ENCODE measurements around the gene MCTP2.
"Not testable (repeated sequence)": the region's sequence is repeated elsewhere in the genome, so short reads cannot be mapped to it uniquely, and the experiment has no call there.

Gene MCTP2

DNA sequence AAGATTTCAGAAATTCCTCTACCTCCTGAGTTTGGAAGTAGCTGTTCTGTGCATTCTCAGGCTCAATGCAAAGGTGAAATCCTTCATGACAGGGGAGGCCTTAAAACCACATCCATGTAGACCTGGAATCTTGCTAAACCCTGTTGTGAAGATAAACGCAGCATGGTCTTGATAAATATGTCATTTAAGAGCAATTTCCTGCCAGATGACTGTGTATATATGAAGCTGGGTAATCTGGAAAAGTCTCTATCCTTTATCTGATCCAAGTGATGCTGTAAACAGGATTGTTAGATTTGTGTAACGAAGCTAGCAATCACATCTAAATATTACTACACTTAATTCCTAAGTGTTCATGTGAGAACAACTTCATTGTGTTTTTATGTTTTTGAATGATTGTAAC lies 9.1 kb downstream of the MCTP2 start:
- Mint-ChIP-seq H3K9me3 (no peaks in the 10 kb centered on the region), H3K4me1 (ENCODE audit: low read depth) (peaks cover 23% of the 10 kb centered on the region), H3K27me3 (peaks cover 10% of the 10 kb centered on the region)

GRCh38 chr15:94242257-94242656 lies 10.9 kb downstream of the MCTP2 start:
- H3K36me3 Mint-ChIP-seq (ENCODE audit: low read depth): no peaks in the 10 kb centered on the region
- peaks cover 7% of the 10 kb centered on the region for H3K4me1 Mint-ChIP-seq (ENCODE audit: low read depth)
- no peaks in the 10 kb centered on the region for H3K9me3 Mint-ChIP-seq
- no peak overlapping the region for H3K4me3 Mint-ChIP-seq
- H3K27me3 Mint-ChIP-seq: peaks cover 3% of the 10 kb centered on the region
- no peak overlapping the region for H3K27ac Mint-ChIP-seq
- intact Hi-C loops (cut with micrococcal nuclease): no loop called here

More for the DNA sequence above, 9.1 kb downstream of the MCTP2 start:
- H3K4me3 Mint-ChIP-seq: no peak overlapping the region
- H3K27ac Mint-ChIP-seq: no peak overlapping the region
- H3K36me3 Mint-ChIP-seq (ENCODE audit: low read depth): no peaks in the 10 kb centered on the region
- intact Hi-C loops (cut with micrococcal nuclease): no loop called here

DNA sequence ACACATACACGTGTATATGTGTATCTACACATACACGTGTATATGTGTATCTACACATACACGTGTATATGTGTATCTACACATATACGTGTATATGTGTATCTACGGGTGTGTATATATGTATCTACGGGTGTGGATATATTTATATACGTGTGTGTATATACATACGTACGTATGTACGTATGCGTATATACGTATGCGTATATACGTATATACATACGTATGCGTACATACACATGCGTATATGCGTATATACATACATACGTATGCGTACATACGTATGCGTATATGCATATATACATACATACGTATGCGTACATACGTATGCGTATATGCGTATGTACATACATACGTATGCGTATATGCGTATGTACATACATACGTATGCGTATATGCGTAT lies 11.6 kb downstream of the MCTP2 start:
- H3K27ac Mint-ChIP-seq; H3K4me3 Mint-ChIP-seq; H3K9me3 Mint-ChIP-seq; H3K4me1 Mint-ChIP-seq (ENCODE audit: low read depth); intact Hi-C loops (cut with micrococcal nuclease); H3K27me3 Mint-ChIP-seq; H3K36me3 Mint-ChIP-seq (ENCODE audit: low read depth): not testable (repeated sequence)

GRCh38 chr15:94243418-94243817 lies 12.1 kb downstream of the MCTP2 start:
- no peak overlapping the region for H3K27ac Mint-ChIP-seq
- H3K36me3 Mint-ChIP-seq (ENCODE audit: low read depth): no peaks in the 10 kb centered on the region
- H3K4me3 Mint-ChIP-seq: no peak overlapping the region
- H3K4me1 Mint-ChIP-seq (ENCODE audit: low read depth): peaks cover 6% of the 10 kb centered on the region
- no peaks in the 10 kb centered on the region for H3K9me3 Mint-ChIP-seq
- intact Hi-C loops (cut with micrococcal nuclease): no loop called here
- no peaks in the 10 kb centered on the region for H3K27me3 Mint-ChIP-seq

DNA sequence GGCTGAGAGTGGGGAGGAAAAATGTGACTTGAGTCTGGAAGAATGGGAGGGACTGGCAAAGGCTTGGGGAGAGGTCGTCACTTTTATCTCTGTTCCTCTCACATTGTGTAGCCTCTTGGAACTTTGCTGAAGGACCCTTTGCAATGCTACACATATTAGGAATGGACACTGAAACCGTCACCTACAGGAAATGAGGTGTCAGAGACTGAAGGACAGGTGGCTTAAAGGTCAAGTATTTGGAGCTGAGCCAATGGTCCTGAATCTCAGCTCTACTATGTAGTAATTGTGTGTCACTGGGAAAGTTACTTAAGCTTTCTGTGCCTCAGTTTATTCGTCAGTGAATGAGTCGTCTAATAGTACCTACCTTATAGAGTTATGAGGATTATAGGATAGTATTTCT lies 14.7 kb downstream of the MCTP2 start:
- Mint-ChIP-seq H3K4me1 (ENCODE audit: low read depth) (no peaks in the 10 kb centered on the region), H3K27me3 (no peaks in the 10 kb centered on the region), H3K27ac (no peak overlapping the region), H3K9me3 (no peaks in the 10 kb centered on the region), H3K36me3 (ENCODE audit: low read depth) (no peaks in the 10 kb centered on the region), H3K4me3 (no peak overlapping the region)
- intact Hi-C loops (cut with micrococcal nuclease): no loop called here

GRCh38 chr15:94247789-94248638 lies 16.7 kb downstream of the MCTP2 start:
- no peak overlapping the region for H3K4me3 Mint-ChIP-seq
- peaks cover 11% of the 10 kb centered on the region for H3K4me1 Mint-ChIP-seq (ENCODE audit: low read depth)
- H3K27ac Mint-ChIP-seq: no peak overlapping the region
- no peaks in the 10 kb centered on the region for H3K9me3 Mint-ChIP-seq
- intact Hi-C loops (cut with micrococcal nuclease): no loop called here
- no peaks in the 10 kb centered on the region for H3K36me3 Mint-ChIP-seq (ENCODE audit: low read depth)
- no peaks in the 10 kb centered on the region for H3K27me3 Mint-ChIP-seq

DNA sequence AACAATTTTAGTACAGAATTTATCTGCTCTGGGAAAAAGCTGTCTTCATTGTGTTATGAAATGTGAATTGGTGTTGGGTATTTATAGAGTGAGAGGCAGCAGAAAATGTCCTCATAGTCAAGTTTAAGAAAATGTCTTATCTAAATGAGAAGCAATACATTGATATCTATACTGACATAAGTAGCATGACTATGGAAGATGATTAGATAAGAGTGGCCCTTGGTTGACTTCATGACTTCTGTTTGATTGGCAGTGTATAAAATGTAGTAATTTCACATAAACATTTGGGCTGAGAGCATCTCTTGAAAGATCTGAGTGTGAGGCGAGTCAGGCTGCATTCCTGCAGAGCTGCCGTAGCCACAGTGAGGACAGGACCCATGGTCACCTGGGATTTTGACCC lies 19.4 kb downstream of the MCTP2 start:
- intact Hi-C loops (cut with micrococcal nuclease): no loop called here
- Mint-ChIP-seq H3K27me3 (no peaks in the 10 kb centered on the region), H3K4me3 (no peak overlapping the region), H3K27ac (no peak overlapping the region), H3K4me1 (ENCODE audit: low read depth) (peaks cover 26% of the 10 kb centered on the region), H3K9me3 (no peaks in the 10 kb centered on the region), H3K36me3 (ENCODE audit: low read depth) (no peaks in the 10 kb centered on the region)

DNA sequence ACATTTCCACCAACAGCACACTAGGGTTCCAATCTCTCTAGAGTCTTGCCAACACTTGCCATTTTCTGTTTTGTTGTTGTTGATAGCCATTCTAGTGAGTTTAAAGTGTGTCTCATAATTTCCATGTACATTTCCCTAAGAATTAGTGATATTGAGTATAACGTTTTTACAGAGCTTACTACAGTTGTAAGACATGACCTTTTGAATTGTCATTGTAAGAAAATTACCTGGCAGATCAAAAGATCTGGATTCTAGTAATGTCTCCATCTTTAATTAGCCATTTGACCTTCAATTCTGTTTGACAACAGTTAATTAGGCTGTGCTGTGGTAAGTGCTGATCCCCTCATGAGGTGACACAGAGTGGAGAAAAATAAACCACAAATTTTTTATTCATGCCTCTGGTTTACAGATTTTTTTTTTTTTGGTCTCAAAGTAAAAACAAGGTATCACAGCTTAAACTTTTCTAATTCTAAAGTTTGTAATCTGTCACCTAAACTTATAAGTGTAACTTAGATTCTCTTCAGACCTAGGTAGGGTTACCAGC lies 20.9 kb downstream of the MCTP2 start:
- peaks cover 5% of the 10 kb centered on the region for H3K27me3 Mint-ChIP-seq
- no peak overlapping the region for H3K4me3 Mint-ChIP-seq
- H3K27ac Mint-ChIP-seq: no peak overlapping the region
- H3K36me3 Mint-ChIP-seq (ENCODE audit: low read depth): no peaks in the 10 kb centered on the region
- intact Hi-C loops (cut with micrococcal nuclease): no loop called here
- no peaks in the 10 kb centered on the region for H3K9me3 Mint-ChIP-seq
- H3K4me1 Mint-ChIP-seq (ENCODE audit: low read depth): peaks cover 37% of the 10 kb centered on the region

DNA sequence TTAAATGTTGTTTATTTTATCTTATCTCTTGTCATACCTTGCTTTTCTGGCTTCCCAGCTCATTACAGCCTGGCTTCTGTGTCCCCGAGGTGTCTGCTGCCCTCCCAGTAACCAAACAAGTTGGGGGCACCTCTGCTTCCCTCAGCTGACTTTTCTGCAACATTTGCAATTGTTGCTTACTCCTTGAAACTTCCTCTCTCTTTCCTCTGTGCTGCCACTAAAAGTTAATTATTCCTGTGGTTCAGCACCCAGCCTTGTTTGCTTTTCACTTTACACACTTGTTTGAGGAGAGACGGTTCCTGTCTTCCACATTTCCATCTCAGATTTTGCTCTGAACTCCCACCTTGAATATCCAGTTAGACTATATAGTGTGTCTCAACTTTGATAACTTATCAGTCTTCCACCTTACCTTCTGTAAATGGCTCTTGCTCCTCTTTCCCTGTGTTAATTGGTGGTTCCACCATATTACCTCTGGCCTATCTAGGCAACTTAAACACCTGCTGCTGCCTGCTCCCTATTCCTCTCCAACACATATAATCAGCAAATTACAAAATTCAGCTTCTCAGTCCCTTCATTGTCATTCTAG lies 21.6 kb downstream of the MCTP2 start:
- H3K4me1 Mint-ChIP-seq (ENCODE audit: low read depth): peaks cover 37% of the 10 kb centered on the region
- no peaks in the 10 kb centered on the region for H3K9me3 Mint-ChIP-seq
- H3K27me3 Mint-ChIP-seq: peaks cover 5% of the 10 kb centered on the region
- no peaks in the 10 kb centered on the region for H3K36me3 Mint-ChIP-seq (ENCODE audit: low read depth)
- H3K4me3 Mint-ChIP-seq: no peak overlapping the region
- intact Hi-C loops (cut with micrococcal nuclease): no loop called here
- H3K27ac Mint-ChIP-seq: no peak overlapping the region

DNA sequence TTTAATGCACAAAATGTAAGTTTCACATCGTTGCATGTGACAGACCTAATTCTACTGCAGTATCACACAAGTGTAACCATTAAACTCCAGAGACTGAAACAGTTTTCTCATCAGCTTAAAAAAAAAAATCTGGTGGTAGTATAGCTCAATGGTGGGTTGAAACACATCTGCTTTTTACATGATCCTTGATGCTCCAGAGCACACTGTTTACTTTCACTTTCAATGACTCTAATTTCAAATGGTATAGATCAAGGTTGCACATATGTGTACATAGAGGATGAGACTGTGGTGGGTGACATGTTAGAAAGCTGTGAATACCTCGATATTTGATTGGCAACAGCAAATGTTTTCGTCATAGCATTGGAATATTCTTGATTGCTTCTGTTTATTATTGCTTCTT lies 22.4 kb downstream of the MCTP2 start:
- peaks cover 5% of the 10 kb centered on the region for H3K27me3 Mint-ChIP-seq
- no peaks in the 10 kb centered on the region for H3K9me3 Mint-ChIP-seq
- no peaks in the 10 kb centered on the region for H3K36me3 Mint-ChIP-seq (ENCODE audit: low read depth)
- intact Hi-C loops (cut with micrococcal nuclease): no loop called here
- H3K27ac Mint-ChIP-seq: no peak overlapping the region
- H3K4me3 Mint-ChIP-seq: no peak overlapping the region
- peaks cover 37% of the 10 kb centered on the region for H3K4me1 Mint-ChIP-seq (ENCODE audit: low read depth)

GRCh38 chr15:94255540-94255939 lies 24.2 kb downstream of the MCTP2 start:
- Mint-ChIP-seq H3K27me3 (peaks cover 8% of the 10 kb centered on the region), H3K27ac (no peak overlapping the region), H3K9me3 (no peaks in the 10 kb centered on the region), H3K36me3 (ENCODE audit: low read depth) (no peaks in the 10 kb centered on the region), H3K4me3 (no peak overlapping the region), H3K4me1 (ENCODE audit: low read depth) (peaks cover 47% of the 10 kb centered on the region)
- intact Hi-C loops (cut with micrococcal nuclease): no loop called here

DNA sequence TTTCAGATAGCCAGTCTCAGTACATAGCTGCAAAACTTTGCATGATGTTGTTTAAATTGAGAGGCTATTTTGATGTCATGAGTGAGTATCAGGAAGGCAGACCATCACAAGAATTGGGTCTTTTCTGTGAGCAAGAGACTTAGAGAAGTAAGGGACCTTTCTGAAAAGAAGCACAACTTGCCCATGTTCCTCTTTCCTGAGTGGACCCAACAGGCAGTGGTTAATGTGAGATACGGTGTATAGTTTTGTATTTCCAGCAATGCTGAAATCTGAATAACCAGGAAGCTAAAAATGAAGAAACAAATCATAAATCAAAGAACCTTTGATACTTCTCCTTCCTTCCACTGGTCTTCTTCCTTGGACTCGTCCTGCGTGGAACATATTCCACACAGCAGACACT lies 25.1 kb downstream of the MCTP2 start:
- intact Hi-C loops (cut with micrococcal nuclease): no loop called here
- no peaks in the 10 kb centered on the region for H3K9me3 Mint-ChIP-seq
- peaks cover 8% of the 10 kb centered on the region for H3K27me3 Mint-ChIP-seq
- H3K36me3 Mint-ChIP-seq (ENCODE audit: low read depth): no peaks in the 10 kb centered on the region
- peaks cover 45% of the 10 kb centered on the region for H3K4me1 Mint-ChIP-seq (ENCODE audit: low read depth)
- no peak overlapping the region for H3K4me3 Mint-ChIP-seq
- H3K27ac Mint-ChIP-seq: no peak overlapping the region

GRCh38 chr15:94257776-94258175 lies 26.4 kb downstream of the MCTP2 start:
- H3K36me3 Mint-ChIP-seq (ENCODE audit: low read depth); H3K9me3 Mint-ChIP-seq; intact Hi-C loops (cut with micrococcal nuclease); H3K27ac Mint-ChIP-seq; H3K4me3 Mint-ChIP-seq; H3K27me3 Mint-ChIP-seq: not testable (repeated sequence)
- H3K4me1 Mint-ChIP-seq (ENCODE audit: low read depth): peaks cover 38% of the 10 kb centered on the region

GRCh38 chr15:94258246-94258645 lies 26.9 kb downstream of the MCTP2 start:
- intact Hi-C loops (cut with micrococcal nuclease): no loop called here
- Mint-ChIP-seq H3K4me3 (no peak overlapping the region), H3K27ac (no peak overlapping the region), H3K4me1 (ENCODE audit: low read depth) (peaks cover 34% of the 10 kb centered on the region), H3K36me3 (ENCODE audit: low read depth) (no peaks in the 10 kb centered on the region), H3K9me3 (no peaks in the 10 kb centered on the region), H3K27me3 (peaks cover 8% of the 10 kb centered on the region)
